NCI-H748 (cell line): Measurements from ENCODE around the gene PPTC7.
"Not testable (repeated sequence)": the region's sequence is repeated elsewhere in the genome, so short reads cannot be mapped to it uniquely, and the experiment has no call there.

Source experiments
- DNase-seq: peaks from one replicate; lab custom pipeline; 2025; ENCODE audit not compliant: unreplicated experiment; lab: John Stamatoyannopoulos, UW

Gene PPTC7

DNA sequence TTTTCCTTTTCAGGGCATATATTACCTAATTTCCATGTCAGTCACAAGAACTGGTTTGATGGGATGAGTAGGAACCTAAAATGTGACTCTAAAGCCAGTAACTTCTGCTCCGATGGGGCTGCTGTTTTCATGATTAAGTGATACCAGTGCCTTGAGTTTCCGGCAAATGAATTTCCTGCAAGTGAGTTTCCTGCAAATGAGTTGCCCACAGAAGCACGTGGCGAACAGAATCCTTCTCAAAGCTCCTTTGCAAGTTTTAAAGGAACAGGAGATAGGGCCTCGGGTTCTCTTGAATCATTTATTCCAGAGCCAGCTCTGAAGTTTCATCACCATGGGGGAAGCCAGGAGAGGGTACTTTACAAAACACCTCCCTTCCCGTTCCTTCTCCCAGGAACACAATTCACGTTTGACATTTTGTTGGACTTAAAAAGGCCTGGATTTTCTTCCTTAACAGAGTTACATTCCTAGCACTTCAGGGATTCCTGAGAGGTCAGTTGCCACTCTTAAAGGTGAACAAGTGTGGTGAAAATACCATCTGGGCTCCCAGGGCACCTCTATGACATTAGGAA lies 2.2 kb upstream of the PPTC7 start:
- no peak for DNase-seq

GRCh38 chr12:110582276-110583136 lies 612 bp downstream of the PPTC7 start:
- peak; percentile 74 for DNase-seq

DNA sequence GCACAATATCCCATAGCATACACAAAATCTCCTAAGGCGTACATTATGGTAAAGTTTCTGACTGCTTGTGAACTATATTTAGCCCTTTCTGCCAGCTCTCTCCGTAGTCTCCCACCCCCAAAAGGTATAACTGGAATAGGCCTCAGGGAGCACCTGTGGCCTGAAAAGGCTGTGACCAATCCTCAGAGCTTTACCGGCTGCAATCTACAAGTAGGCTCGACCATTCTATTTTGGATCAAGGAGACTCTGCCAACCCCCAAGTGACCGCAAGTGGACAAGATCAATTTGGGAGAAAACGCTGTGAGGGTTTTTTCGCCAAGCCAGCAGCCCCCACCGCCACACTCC lies 1.2 kb downstream of the PPTC7 start:
- DNase-seq: peak; percentile 25

DNA sequence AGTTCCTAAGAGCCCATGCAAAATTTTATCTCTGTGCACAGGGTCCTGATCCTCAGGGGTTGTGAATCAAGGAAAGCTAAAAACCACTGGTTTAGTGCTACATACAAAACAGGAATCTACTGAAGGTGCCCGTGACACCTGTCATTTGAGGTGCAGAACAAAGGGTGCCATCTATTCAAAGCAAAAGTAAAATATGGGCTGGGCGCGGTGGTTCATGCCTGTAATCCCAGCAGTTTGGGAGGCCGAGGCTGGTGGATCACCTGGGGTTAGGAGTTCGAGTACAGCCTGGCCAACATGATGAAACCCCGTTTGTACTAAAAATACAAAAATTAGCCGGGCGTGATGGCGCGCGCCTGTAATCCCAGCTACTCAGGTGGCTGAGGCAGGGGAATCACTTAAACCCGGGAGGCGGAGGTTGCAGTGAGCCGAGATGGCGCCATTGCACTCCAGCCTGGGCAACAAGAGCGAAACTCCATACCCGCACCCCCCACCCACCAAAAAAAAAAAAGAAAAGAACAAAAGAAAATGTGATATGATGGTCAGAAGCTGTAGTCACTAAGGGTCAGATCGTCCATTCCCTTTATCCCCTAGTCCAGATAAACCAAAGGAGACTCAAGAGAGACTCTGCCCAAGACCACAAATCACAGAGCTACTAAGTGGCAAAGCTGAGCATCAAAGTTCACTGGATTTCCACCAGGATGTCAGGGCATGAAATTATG lies 3.4 kb downstream of the PPTC7 start:
- DNase-seq: no peak

DNA sequence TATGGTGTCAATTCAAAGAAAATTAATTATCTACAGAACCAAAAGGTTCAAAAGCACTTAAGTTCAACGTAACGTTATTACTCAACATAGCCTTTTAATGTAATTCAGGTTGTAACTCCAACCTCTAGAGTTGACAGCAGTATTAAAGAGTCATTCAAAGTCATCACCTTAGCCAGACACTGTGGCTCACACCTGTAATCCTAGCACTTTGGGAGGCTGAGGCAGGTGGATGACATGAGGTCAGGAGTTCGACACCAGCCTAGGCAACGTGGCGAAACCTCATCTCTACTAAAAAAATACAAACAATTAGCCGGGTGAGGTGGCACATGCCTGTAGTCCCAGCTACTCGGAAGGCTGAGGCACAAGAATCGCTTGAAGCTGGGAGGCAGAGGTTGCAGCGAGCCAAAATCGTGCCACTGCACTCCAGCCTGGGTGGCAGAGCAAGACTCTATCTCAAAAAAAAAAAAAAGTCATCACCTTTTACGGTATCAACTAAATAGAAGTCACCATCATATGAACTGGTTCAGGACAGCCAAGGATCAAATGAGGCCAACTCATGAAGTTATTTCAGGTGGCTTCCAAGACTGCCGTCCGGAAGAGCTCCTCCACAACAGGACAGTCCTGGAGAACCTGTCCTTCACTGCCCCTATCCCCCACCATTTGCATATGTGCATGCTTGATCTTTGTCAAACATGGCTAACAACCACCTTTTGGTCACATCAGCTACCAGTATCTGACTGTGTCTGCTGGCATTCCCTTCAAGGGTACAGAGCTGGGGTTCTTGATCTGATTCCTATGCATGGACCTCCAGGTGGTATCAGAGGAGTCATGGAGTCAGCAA lies 4.2 kb downstream of the PPTC7 start:
- DNase-seq: no peak

DNA sequence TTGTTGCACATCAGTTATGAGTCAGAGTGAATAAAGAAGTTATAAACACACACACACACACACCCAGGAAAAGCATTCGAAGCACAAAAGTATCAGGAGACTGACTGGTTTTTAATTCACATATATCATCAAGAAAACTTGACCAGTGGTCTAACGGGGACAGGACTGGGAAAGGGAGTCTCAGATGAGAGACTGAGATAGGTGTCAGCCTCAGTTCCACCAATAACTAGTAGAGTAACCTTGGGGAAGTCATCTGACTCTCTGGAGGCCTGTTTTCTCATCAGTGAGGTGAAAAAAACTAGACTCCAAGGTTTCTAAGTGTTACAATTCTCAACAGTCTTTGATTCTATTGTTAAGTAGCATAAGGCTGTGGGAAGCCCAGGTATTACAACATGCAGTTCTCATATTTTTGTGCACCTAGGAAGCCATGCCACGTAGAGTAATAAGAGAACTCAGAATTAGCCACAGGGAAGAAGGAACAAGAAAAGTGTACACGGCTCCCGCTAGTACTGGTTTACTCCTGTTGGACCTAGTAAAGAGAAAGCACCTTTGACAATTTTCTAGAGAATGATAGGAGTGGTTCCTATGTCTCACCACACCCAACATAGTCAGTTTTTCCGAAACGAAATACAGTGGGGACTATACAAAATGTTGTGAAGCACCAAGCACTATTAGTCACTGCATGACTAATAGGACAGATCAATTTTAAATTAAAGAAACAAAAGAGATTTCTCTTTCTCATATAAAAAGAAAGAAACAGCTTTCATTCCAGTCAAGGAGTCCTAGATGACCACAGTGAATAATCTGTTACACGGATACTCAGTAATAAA lies 5.0 kb downstream of the PPTC7 start:
- DNase-seq: no peak

DNA sequence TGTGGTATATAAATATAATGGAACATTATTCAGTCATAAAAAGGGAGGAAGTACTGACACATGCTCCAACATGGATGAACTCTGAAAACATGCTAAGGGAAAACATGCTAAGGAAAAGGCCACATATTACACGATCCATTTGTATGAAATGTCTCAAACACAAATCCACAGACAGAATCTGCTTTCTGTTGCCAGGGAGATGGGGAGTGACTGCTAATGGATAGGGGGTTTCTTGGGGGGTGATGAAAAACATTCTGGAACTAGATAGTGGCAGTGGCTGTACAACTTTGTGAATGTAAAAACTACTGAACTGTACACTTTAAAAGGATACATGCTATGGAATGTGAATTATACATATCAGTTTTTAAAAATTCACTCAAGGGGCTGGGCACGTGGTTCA lies 6.6 kb downstream of the PPTC7 start:
- no peak for DNase-seq

- DNase-seq: no peak
Observed at GRCh38 chr12:110575326-110575725, 7.8 kb downstream of the PPTC7 start.

DNA sequence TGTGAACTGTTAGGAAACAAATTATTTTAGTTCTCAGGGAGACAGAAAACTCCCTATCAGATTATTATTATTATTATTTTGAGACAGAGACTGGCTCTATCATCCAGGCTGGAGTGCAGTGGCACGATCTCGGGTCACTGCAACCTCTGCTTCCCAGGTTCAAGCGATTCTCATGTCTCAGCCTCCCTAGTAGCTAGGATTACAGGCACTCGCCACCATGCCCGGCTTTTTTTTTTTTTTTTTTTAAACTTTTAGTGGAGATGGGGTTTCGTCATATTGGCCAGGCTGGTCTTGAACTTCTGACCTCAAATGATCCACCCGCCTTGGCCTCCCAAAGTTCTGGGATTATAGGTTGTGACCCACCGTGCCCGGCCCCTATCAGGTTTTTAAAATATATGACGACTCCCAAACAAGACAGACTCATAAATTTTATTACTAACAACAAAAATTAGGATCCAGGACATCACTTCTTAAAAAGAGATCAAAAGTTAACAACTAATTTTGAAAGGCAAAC lies 8.3 kb downstream of the PPTC7 start:
- not testable (repeated sequence) for DNase-seq

DNA sequence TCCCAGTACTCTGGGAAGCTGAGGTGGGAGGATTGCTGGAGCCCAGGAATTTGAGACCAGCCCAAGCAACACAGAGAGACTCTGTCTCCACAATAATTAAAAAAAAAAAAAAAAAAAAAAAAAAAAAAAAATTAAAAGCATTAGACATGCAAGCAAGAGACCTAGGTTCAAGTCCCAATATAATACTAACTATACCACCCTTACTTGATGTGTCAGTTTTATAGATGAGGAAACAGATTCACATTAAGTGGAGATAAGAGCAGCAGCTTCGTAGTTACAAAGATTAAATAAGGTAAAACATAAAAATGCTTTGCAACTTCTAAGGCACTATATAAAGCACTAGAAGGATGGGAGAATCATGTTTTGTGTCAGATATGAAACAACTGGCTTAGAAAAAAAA lies 9.1 kb downstream of the PPTC7 start:
- DNase-seq: no peak

- DNase-seq: not testable (repeated sequence)
Observed at GRCh38 chr12:110570798-110571197, 12.3 kb downstream of the PPTC7 start.

GRCh38 chr12:110569838-110570237 lies 13.3 kb downstream of the PPTC7 start:
- DNase-seq: not testable (repeated sequence)

DNA sequence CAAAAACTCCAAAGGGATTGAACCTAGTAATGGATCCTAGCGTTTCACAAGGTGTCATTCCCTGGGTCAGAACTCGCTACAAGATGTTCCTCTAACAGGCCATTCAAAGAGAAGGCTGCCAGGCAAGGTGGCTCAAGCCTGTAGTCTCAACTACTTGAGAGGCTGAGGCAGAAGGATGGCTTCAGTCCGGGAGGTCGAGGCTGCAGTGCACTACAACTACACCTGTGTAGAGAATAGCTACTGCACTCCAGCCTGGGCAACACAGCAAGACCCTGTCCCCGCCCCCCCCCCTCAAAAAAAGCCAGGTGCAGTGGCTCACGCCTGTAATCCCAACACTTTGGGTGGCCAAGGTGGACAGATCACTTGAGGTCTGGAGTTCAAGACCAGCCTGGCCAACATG lies 14.4 kb downstream of the PPTC7 start:
- no peak for DNase-seq

DNA sequence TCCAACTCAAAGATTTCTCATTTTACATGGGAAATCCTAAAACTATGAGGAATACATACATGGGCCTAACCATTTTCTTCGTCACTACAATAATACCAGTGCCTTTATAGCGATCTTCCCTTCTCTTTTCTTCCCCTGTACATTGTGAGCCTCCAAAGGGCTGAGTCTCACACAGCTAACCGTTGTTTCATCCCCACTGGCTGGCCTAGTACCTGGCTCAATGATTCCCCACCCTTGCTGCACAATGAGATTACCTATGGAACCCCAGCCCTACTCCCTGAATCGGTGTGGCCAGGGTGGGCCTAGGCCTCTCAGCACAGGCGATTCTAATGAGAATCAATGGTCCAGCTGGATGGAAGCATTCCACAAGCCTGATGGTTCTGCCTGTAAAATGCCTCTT lies 16.1 kb downstream of the PPTC7 start:
- no peak for DNase-seq

- peak; percentile 59 for DNase-seq
Observed at GRCh38 chr12:110565894-110566871, 16.9 kb downstream of the PPTC7 start.

GRCh38 chr12:110564471-110564991 lies 18.6 kb downstream of the PPTC7 start:
- no peak for DNase-seq

GRCh38 chr12:110563702-110564470 lies 19.2 kb downstream of the PPTC7 start:
- no peak for DNase-seq

GRCh38 chr12:110562386-110562785 lies 20.7 kb downstream of the PPTC7 start:
- DNase-seq: not testable (repeated sequence)
